Neuronal stem cell (in vitro differentiated cells): ENCODE measurements around the gene AMBRA1.

ENCODE experiments used
- DNase-seq: peaks from one replicate; pipeline ENCODE4 v3.0.0-alpha.2; 2013; ENCODE audit warnings: low spot score
- H2AFZ ChIP-seq: one replicate; pipeline ENCODE4 v1.6.1; 2013; ENCODE audit warnings: mild to moderate bottlenecking, low read length, inconsistent platforms
- H2AK5ac ChIP-seq: 2 replicates; pipeline ENCODE4 v1.6.1; 2013; ENCODE audit warnings: low read depth, mild to moderate bottlenecking, inconsistent platforms, low read length, moderate library complexity, mixed read lengths
- H2BK120ac ChIP-seq: 2 replicates; pipeline ENCODE4 v1.6.1; 2013; ENCODE audit warnings: low read depth, mild to moderate bottlenecking, inconsistent platforms, low read length, moderate library complexity, mixed read lengths
- H2BK12ac ChIP-seq: one replicate; pipeline ENCODE4 v1.6.1; 2013; ENCODE audit warnings: low read length, inconsistent platforms
- H2BK15ac ChIP-seq: 2 replicates; pipeline ENCODE4 v1.6.1; 2013; ENCODE audit warnings: mild to moderate bottlenecking, low read length, inconsistent platforms, mixed read lengths
- H2BK5ac ChIP-seq: one replicate; pipeline ENCODE4 v1.6.1; 2013; ENCODE audit warnings: inconsistent platforms, mild to moderate bottlenecking, low read length, moderate library complexity
- H3K14ac ChIP-seq: one replicate; pipeline ENCODE4 v1.6.1; 2013; ENCODE audit warnings: low read length, inconsistent platforms
- H3K18ac ChIP-seq: 2 replicates; pipeline ENCODE4 v1.6.1; 2013; ENCODE audit warnings: low read length, inconsistent platforms
- H3K23ac ChIP-seq: 2 replicates; pipeline ENCODE4 v1.6.1; 2013; ENCODE audit warnings: low read depth, mild to moderate bottlenecking, mixed read lengths, low read length, inconsistent platforms; ENCODE audit not compliant: poor library complexity
- H3K27ac ChIP-seq: replicated peaks from 3 replicates; pipeline ENCODE4 v1.5.1; 2013; ENCODE audit warnings: low read length, inconsistent platforms
- H3K27me3 ChIP-seq, 3 experiments: 2 replicates each; pipeline ENCODE4 v1.6.1; 2013; ENCODE audit warnings: low read length in 3 of 3, mild to moderate bottlenecking in 2 of 3, inconsistent platforms in 1 of 3, low read depth in 1 of 3, mixed read lengths in 1 of 3, moderate library complexity in 1 of 3; ENCODE audit not compliant: control insufficient read depth in 3 of 3, insufficient read depth in 3 of 3
- H3K36me3 ChIP-seq, 2 donors: replicated peaks in 1 of 2; 2 replicates each; pipeline ENCODE4 v1.6.1; 2013; ENCODE audit warnings: low read length in 2 of 2; ENCODE audit not compliant: control insufficient read depth in 2 of 2, insufficient read depth in 2 of 2
- H3K4ac ChIP-seq: 2 replicates; pipeline ENCODE4 v1.6.1; 2013; ENCODE audit warnings: inconsistent platforms, mild to moderate bottlenecking, low read length, moderate library complexity
- H3K4me1 ChIP-seq, 2 donors: 1 replicate in 1 of 2; 2 replicates in 1 of 2; pipeline ENCODE4 v1.6.1; 2013; ENCODE audit warnings: low read length in 2 of 2, low read depth in 1 of 2; ENCODE audit not compliant: control insufficient read depth in 2 of 2, insufficient read depth in 1 of 2
- H3K4me2 ChIP-seq: one replicate; pipeline ENCODE4 v1.6.1; 2013; ENCODE audit warnings: mild to moderate bottlenecking, low read length, inconsistent platforms; ENCODE audit not compliant: insufficient read depth, poor library complexity, severe bottlenecking
- H3K4me3 ChIP-seq, 2 donors: 2 replicates each; pipeline ENCODE4 v1.5.1; 2013; ENCODE audit warnings: low read length in 2 of 2, mild to moderate bottlenecking in 2 of 2, inconsistent platforms in 1 of 2, moderate library complexity in 1 of 2
- H3K79me1 ChIP-seq: one replicate; pipeline ENCODE4 v1.6.1; 2013; ENCODE audit warnings: low read depth, mild to moderate bottlenecking, inconsistent platforms, low read length, moderate library complexity
- H3K9ac ChIP-seq: one replicate; pipeline ENCODE4 v1.6.1; 2013; ENCODE audit warnings: mild to moderate bottlenecking, low read depth, low read length, inconsistent platforms; ENCODE audit not compliant: poor library complexity
- H3K9me3 ChIP-seq, 2 donors: replicated peaks in 1 of 2; 2 replicates each; pipeline versions ENCODE3 to v1.6.1; 2013; ENCODE audit warnings: low read length in 2 of 2, mild to moderate bottlenecking in 2 of 2, inconsistent platforms in 1 of 2, low read depth in 1 of 2, mixed read lengths in 1 of 2, moderate library complexity in 1 of 2; ENCODE audit not compliant: control insufficient read depth in 2 of 2, insufficient read depth in 1 of 2
- H4K8ac ChIP-seq: one replicate; pipeline ENCODE4 v1.6.1; 2013; ENCODE audit warnings: low read depth, mild to moderate bottlenecking, inconsistent platforms, low read length, moderate library complexity
- H4K91ac ChIP-seq: one replicate; pipeline ENCODE4 v1.6.1; 2013; ENCODE audit warnings: low read length, low read depth, mild to moderate bottlenecking, inconsistent platforms; ENCODE audit not compliant: poor library complexity
- WGBS, 2 donors: extraction: QIAGEN DNeasy Blood & Tissue Kit; methylation state at CpG; one replicate each; pipeline ENCODE4 v1.1.7; 2013; ENCODE audit warnings: missing lambda C conversion rate in 2 of 2, mixed read lengths in 1 of 2; ENCODE audit not compliant: insufficient read length in 2 of 2, insufficient replicate concordance in 1 of 2; ENCODE audit errors: extremely low coverage in 2 of 2; 5-methylcytosine and 5-hydroxymethylcytosine counted together

Gene AMBRA1

GRCh38 chr11:46362156-46363030, 231.4 kb downstream of the AMBRA1 start:
- H2AK5ac ChIP-seq, result peak overlapping the region; percentile 79
- H3K4me2 ChIP-seq, result no peak overlapping the region
- peak overlapping the region; percentile 73 for H3K9ac ChIP-seq
- no peak overlapping the region for H3K14ac ChIP-seq
- DNase-seq, result no peak
- no peaks in the 10 kb centered on the region for H3K36me3 ChIP-seq
- H4K8ac ChIP-seq, result no peak overlapping the region
- H2BK15ac ChIP-seq, result peak overlapping the region; percentile 30
- WGBS, 2 donors, result no CpG with 5 or more reads among the region's 20 CpGs
- H2BK120ac ChIP-seq, result no peak overlapping the region
- H3K9me3 ChIP-seq, result no peaks in the 10 kb centered on the region
- peak overlapping the region; percentile 72 for H2BK5ac ChIP-seq
- no peak overlapping the region for H3K4me3 ChIP-seq
- peaks cover 30 to 37% of the 10 kb centered on the region in 2 donors for H3K4me1 ChIP-seq
- H3K23ac ChIP-seq, result peak overlapping the region; percentile 60
- no peak overlapping the region for H3K4ac ChIP-seq
- no peak overlapping the region for H4K91ac ChIP-seq
- H2AFZ ChIP-seq, result no peak overlapping the region
- H3K27me3 ChIP-seq, result no peaks in the 10 kb centered on the region
- peak overlapping the region; percentile 9 for H3K27ac ChIP-seq
- H3K79me1 ChIP-seq, result peaks cover 20% of the 10 kb centered on the region
- H3K18ac ChIP-seq, result peak overlapping the region; percentile 31
- H2BK12ac ChIP-seq, result peak overlapping the region; percentile 89

- H2BK120ac ChIP-seq, result no peak overlapping the region
- peak overlapping the region; percentile 30 for H2BK15ac ChIP-seq
- H3K27me3 ChIP-seq, result no peaks in the 10 kb centered on the region
- DNase-seq, result no peak
- WGBS, 2 donors, result no CpG with 5 or more reads among the region's 26 CpGs
- peak overlapping the region; percentile 72 for H2BK5ac ChIP-seq
- peaks cover 21% of the 10 kb centered on the region for H3K79me1 ChIP-seq
- peak overlapping the region; percentile 79 for H2AK5ac ChIP-seq
- peaks cover 29 to 32% of the 10 kb centered on the region in 2 donors for H3K4me1 ChIP-seq
- peak overlapping the region; percentile 98 for H3K14ac ChIP-seq
- no peak overlapping the region for H3K4me3 ChIP-seq
- peaks cover 0 to 1% of the 10 kb centered on the region in 2 donors for H3K36me3 ChIP-seq
- no peak overlapping the region for H4K8ac ChIP-seq
- peak overlapping the region; percentile 60 for H3K23ac ChIP-seq
- H4K91ac ChIP-seq, result no peak overlapping the region
- H3K9ac ChIP-seq, result peak overlapping the region; percentile 73
- no peaks in the 10 kb centered on the region for H3K9me3 ChIP-seq
- H2AFZ ChIP-seq, result peak overlapping the region; percentile 68
- no peak overlapping the region for H3K27ac ChIP-seq
- H2BK12ac ChIP-seq, result peak overlapping the region; percentile 89
- no peak overlapping the region for H3K4ac ChIP-seq
- H3K18ac ChIP-seq, result peak overlapping the region; percentile 95
- H3K4me2 ChIP-seq, result no peak overlapping the region
Observed at GRCh38 chr11:46361283-46362155, 232.3 kb downstream of the AMBRA1 start.

GRCh38 chr11:46360878-46361277, 232.9 kb downstream of the AMBRA1 start:
- no peak overlapping the region for H4K91ac ChIP-seq
- no peak overlapping the region for H3K4ac ChIP-seq
- no peak overlapping the region for H2BK12ac ChIP-seq
- no peak for DNase-seq
- no peak overlapping the region for H2AK5ac ChIP-seq
- H3K14ac ChIP-seq, result no peak overlapping the region
- peaks cover 28 to 35% of the 10 kb centered on the region in 2 donors for H3K4me1 ChIP-seq
- no peak overlapping the region for H2BK15ac ChIP-seq
- no peaks in the 10 kb centered on the region for H3K27me3 ChIP-seq
- no CpG with 5 or more reads among the region's 7 CpGs for WGBS, 2 donors
- no peak overlapping the region for H4K8ac ChIP-seq
- no peak overlapping the region for H3K4me3 ChIP-seq
- H3K9me3 ChIP-seq, result no peaks in the 10 kb centered on the region
- H3K23ac ChIP-seq, result no peak overlapping the region
- no peak overlapping the region for H3K4me2 ChIP-seq
- H2AFZ ChIP-seq, result peak overlapping the region; percentile 68
- peaks cover 0 to 5% of the 10 kb centered on the region in 2 donors for H3K36me3 ChIP-seq
- H3K79me1 ChIP-seq, result peaks cover 24% of the 10 kb centered on the region
- no peak overlapping the region for H3K27ac ChIP-seq
- H3K18ac ChIP-seq, result no peak overlapping the region
- no peak overlapping the region for H3K9ac ChIP-seq
- no peak overlapping the region for H2BK120ac ChIP-seq
- H2BK5ac ChIP-seq, result no peak overlapping the region

GRCh38 chr11:46359953-46360352, 233.9 kb downstream of the AMBRA1 start:
- no CpG with 5 or more reads among the region's 1 CpG for WGBS, 2 donors
- no peak for DNase-seq

More at GRCh38 chr11:46359953-46360352, 233.9 kb downstream of the AMBRA1 start:
- no peak overlapping the region for H3K9ac ChIP-seq
- H3K36me3 ChIP-seq, result peaks cover 0 to 5% of the 10 kb centered on the region in 2 donors
- H3K4ac ChIP-seq, result no peak overlapping the region
- no peak overlapping the region for H3K14ac ChIP-seq
- H2AK5ac ChIP-seq, result no peak overlapping the region
- no peaks in the 10 kb centered on the region for H3K27me3 ChIP-seq
- H3K27ac ChIP-seq, result no peak overlapping the region
- H4K8ac ChIP-seq, result no peak overlapping the region
- no peak overlapping the region for H2AFZ ChIP-seq
- H3K4me2 ChIP-seq, result no peak overlapping the region
- H2BK5ac ChIP-seq, result no peak overlapping the region
- no peak overlapping the region for H4K91ac ChIP-seq
- H3K79me1 ChIP-seq, result peaks cover 24% of the 10 kb centered on the region
- no peak overlapping the region for H3K23ac ChIP-seq
- peaks cover 28 to 32% of the 10 kb centered on the region in 2 donors for H3K4me1 ChIP-seq
- H3K18ac ChIP-seq, result no peak overlapping the region
- H3K4me3 ChIP-seq, result no peak overlapping the region
- H2BK120ac ChIP-seq, result no peak overlapping the region
- H3K9me3 ChIP-seq, result no peaks in the 10 kb centered on the region
- no peak overlapping the region for H2BK12ac ChIP-seq
- H2BK15ac ChIP-seq, result no peak overlapping the region
